HG03039 (cell line): ENCODE results near the gene RSF1.

ENCODE experiments used
- ATAC-seq: cut with Tn5 transposase; IDR thresholded peaks from one replicate; pipeline ENCODE4 v1.9.1; 2021; ENCODE audit warnings: mild to moderate bottlenecking, moderate library complexity; ENCODE audit not compliant: unreplicated experiment

RSF1 gene

GRCh38 chr11:77698896-77699295 is 121.6 kb downstream of the RSF1 start:
- no peak for ATAC-seq

DNA sequence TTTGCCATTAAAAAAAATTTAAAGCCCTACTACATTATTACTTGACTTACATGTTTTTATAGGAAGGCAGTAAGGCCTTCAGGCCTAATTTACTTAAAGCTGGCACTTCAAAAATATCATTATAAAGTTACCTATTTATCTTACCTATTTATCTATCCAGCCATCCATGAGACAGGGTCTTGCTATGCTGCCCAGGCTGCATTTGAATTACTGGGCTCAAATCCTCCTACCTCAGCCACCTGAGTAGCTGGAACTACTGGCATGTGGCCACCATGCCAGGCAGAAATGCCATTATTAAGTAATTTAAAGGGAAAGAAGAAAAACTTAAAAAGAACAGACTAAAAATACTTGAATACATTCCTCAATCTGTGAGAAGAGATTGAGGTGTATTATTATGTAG is 122.7 kb downstream of the RSF1 start:
- ATAC-seq: no peak

DNA sequence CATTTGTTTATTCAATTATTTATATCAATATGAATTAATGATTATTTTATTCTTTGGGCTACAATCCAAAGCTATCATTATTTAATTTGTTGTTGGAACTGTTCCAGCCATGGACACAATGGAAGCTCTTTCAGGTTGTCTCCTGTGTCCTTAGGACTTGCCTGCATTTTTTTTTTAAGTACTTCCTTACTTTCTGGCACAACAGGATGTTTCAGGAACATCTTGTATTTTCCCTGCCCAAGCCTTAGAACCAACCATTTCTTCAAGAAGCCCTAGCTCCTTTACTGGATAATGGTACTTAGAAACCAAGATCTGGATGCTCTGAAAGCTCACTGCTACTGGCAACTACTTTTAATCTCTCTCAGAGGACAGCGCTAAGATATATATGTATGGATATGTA is 125.1 kb downstream of the RSF1 start:
- ATAC-seq: no peak

- no peak for ATAC-seq
Measured at GRCh38 chr11:77690649-77691048, 129.9 kb downstream of the RSF1 start.

GRCh38 chr11:77687088-77687487 is 133.4 kb downstream of the RSF1 start:
- ATAC-seq: no peak

DNA sequence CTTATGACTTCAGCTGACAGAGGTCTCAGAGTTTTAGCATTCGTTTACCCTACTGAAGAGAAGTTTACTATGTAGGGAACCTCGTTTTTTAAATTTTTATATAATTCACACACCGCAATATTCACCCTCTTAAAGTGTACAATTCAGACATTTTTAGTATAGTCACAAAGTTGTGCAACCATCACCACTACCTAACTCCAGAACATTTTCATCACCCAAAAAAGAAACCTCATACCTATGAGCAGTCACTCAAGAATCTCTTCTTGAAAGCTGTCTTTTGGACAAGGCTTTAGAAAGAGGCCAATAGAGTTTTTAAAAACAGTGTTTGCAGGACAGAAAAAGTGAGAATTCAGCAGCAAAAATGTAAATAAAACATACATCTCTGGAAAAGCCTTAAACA is 143.4 kb downstream of the RSF1 start:
- ATAC-seq: no peak

DNA sequence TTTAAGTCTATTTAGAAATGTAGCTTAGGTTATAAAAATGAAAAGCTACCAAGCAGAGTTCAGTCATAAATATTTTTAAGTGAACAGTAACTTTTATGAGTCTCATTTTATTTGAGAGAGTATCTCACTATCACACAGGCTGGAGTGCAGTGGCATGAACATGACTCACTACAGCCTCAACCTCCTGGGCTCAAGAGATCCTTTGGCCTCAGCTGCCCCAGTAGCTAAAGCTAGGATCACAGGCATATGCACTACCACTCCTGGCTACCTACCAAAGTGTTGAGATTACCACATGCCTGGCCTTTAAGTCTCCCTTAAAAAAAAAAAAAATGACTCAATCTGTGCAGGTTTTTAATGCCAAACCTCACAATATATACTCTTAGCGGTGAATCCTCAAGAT is 148.3 kb downstream of the RSF1 start:
- ATAC-seq: no peak

DNA sequence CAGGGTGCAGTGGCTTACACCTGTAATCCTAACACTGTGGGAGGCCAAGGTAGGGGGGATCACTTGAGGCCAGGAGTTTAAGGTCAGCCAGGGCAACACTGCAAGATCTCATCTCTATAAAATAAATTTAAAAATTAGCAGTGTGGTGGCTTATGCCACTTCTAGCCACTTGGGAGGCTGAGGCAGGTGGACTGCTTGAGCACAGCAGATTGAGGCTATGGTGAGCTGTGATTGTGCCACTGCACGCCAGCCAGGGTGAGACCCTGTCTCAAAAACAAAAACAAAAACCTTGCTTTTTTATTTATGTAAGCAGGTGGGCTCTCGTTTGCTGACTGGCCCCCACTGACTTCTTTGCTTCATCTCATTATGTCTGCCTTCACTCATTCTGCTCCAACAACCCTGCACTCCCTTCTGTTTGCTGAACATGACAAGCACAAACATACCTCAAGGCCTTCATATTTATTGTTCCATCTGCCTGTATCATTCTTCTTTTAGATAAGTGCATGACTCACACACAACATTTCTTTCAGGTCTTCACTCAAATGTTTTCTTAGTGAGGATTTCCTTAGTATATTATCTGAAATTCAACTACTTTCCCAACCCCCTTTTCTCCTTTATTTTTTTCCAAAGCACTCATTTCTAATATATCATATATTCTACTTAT is 150.5 kb downstream of the RSF1 start:
- ATAC-seq: no peak

DNA sequence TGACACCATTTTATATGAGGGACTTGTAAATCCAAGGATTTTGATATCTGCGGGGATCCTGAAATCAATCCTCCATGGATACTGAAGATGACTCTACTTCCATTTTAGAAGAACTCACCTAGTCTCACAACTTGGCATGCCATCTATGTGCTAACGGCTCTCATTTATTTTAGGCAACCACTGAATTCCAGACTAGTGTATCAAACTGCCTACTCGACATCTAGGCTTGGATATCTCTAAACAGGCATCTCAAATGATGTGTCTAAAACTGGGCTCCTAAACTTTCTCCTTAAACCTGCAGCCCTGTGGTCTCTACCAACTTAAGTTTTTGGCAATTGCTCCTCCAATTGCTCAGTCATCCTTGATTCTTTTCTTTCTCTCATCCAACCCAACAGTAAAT is 151.8 kb downstream of the RSF1 start:
- no peak for ATAC-seq

DNA sequence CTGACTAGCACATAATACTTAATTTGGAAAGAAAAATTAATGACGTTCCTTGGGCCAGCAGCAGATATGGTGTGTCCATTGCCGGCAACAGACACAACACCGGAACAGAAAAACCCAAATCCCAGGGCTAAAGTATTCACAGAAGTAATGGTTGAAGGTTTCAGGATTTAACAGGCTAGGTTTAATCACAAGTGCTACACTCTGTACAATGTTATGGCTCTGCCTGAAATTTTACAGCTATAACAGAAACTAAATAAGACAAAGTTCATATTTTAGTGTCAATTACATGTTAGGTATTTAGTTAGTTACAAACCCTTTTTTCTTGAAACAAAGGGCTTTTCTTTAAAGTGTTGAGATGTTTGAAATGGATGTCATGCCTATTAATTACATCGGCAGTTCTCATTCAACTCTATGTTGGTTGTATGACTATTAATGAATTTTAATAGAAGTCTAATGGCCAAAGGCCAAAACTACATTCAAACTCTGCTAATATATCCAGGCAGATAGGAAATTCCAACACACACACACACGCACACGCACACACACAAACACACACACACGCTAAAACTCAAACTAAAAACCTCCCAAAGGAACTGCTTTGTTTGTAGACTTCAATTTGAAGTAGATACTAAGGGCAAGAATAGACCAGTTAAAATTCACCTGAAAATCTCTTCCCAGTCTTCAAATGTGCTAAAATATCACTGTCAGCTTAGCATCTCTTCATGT is 155.1 kb downstream of the RSF1 start:
- ATAC-seq: no peak

DNA sequence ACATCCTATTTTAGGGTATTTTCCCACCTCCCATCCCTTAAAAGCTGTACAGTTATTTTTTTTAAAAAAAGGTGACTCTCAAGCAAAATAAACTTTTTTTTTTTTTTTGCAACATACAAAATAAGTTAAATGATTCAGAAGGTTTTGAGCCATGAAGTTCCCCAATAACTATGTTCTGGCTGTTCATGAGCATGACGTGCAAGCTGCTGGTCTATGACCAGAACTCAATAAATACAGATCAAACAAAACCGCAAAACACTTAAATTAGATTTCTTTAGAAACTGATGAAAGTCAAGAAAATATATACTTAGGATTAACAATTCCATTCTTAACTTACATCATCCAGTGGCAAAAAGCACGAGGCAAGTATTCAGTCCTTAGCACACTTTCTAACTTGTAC is 158.9 kb downstream of the RSF1 start:
- ATAC-seq: no peak

DNA sequence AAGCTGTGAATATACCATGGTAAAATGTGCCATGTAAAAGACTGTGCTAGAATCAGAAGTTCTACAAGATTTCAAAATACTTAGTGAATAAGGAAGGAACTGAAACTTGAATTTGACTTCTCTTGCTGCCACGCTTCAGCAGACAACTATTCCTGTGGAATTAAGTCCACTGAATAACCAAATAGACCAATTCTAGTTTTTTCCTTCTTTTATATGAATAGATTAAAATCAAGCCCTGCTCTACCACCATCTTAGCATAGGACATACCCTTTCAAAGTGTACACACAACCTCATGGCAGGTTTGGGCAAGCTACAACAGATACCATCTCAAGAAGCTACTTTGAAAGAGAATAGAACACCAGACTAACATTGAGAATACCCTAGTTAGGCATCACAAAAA is 159.6 kb downstream of the RSF1 start:
- ATAC-seq: no peak

DNA sequence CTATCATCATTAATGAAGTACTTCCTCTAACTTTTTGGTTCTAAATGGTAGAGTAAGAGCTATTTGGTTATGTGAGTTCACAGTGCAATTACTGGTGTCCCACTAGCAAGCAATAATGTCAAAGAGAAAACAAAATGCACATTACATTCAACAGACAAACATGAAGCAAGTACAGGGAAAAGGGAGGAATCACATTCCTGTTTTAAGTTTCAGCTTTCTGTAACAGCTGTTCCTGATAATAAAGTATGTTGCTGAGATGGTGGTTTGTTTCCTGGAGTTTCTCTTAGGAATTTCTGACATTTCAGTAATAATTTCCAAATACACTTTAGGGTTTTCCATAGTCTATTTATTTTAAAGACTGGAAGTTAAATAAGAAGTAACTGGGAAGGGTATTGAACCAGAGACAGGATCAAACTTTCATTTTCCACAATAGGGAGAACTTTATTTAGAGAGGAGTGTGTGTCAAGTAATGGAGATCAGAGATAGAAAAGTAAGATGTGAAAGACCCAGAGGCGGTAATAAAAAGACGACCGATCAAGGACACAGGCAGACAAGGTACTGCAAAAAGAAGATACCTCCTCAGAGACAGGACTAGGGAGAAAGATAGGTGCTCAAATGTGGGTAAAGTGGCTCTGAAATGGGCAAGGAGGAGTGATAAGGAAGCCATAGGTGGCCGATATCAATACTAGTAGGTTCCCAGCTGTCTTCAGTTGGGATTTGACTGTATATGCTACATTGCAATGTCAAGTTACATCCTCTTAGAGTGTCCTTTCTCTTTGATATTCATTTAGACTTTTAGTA is 162.1 kb downstream of the RSF1 start:
- no peak for ATAC-seq

- no peak for ATAC-seq
Measured at GRCh38 chr11:77656362-77656761, 164.2 kb downstream of the RSF1 start.

DNA sequence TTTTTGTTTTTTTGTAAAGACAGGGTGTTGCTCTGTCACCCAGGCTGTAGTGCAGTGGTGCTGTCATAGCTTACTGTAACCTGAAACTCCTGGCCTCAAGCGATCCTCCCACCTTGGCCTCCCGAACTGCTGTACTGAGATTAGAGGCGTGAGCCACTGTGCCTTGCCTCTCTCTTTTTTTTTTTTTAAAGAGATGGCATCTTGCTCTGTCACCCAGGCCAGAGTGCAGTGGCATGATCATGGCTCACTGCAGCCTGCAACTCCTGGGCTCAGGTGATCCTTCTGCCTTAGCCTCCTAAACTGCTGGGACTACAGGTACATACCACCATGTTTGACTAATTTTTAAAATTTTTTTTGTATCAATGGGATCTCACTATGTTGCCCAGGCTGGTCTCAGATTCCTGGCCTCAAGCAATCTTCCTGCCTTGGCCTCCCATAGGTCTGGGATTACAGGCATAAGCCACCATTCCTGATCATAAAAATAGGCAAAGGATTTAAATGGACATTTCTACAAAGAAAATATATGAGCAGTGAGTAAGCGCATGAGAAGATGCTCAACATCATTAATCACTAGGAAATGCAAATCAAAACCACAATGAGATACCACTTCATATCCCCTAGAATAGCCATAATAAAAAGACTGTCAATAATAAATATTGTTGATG is 165.6 kb downstream of the RSF1 start:
- ATAC-seq: no peak

GRCh38 chr11:77650123-77650522 is 170.4 kb downstream of the RSF1 start:
- ATAC-seq: no peak

- no peak for ATAC-seq
Measured at GRCh38 chr11:77647654-77648305, 172.7 kb downstream of the RSF1 start.

- no peak for ATAC-seq
Measured at GRCh38 chr11:77644887-77645286, 175.6 kb downstream of the RSF1 start.

- ATAC-seq: no peak
Measured at GRCh38 chr11:77642228-77642627, 178.3 kb downstream of the RSF1 start.

DNA sequence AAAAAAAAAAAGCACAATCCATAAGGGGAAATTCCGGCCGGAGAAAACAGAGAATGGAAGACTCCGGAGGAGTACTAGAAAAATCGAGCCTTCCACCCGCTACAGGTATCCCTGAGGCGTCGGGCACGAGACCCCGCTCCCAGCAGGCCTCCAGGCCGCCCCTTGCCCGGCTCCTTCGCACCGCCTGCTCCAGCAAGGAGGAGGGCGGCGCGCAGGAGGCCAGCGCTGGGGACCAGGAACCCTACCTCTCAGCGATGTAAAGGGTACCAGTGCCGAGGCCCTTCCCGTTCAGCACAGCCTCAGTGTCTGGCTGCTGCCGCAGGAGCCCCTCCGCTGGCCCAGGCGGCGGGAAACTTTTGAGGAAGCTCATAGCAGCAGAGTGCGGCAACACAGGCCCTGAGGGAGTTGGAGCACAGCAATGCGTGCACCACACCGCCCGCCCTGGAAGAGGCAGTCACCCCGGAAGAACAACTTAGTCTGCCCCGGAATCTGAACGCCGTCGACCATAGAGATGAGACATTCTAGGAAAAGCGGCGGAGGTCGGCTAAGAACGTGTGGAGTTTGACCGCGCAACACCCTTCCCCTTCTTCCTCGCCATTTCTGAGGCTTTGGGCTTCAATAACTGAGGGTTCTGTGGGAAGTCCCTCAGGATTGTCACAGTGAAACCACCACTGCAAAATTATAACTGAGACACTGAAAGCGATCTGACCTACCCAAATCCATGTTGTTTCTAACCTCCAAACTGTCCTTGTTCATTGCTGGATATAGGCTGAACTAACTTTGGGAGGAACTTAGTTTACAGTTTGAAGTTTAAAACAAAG is 183.0 kb downstream of the RSF1 start, which contains the start of gene CLNS1A:
TSS of gene CLNS1A (minus strand) at position 450 of the 821 bp plus-strand sequence. CDS start at position 370, 80 bp downstream.
- peak; percentile 91 for ATAC-seq
